ENCODE results near the gene TEX13D. TPM values are rescaled to one million over a fixed set of nuclear protein-coding genes. Genes with fewer than 3 reads are reported as not detected.

Gene TEX13D
- total and polyA plus RNA-seq, 9 of the 15 experiments (the other 6 are each of a cell fraction or from before 2014, with no cell fraction given), result 0.06 TPM; not detected in 8

GRCh38 chrX:124328765-124329164 is 3.7 kb upstream of the TEX13D start:
- ATAC-seq (no peak; the same call in 2 of the 3 replicates), DNase-seq (ENCODE audit: extremely low read depth in 1 of 4, low spot score in 3 of 4) (no peak), FAIRE-seq (no peak)
- Histone ChIP-seq H4K20me1 (replicated peaks; ENCODE audit: control insufficient read depth, insufficient read depth, low read length) (no peaks in the 10 kb centered on the region), H3K27me3 (ENCODE audit: control insufficient read depth in 2 of 2, insufficient read depth in 2 of 2, low read length in 2 of 2) (no peaks in the 10 kb centered on the region), H2AFZ (ENCODE audit: low read depth, low read length) (peak overlapping the region; percentile 66), H3K4me1 (replicated peaks in 1 of 2; ENCODE audit: control insufficient read depth in 2 of 2, insufficient read depth in 2 of 2, low read length in 2 of 2) (no peaks in the 10 kb centered on the region), H3K9me3 (replicated peaks; ENCODE audit: control insufficient read depth, insufficient read depth, low read depth, low read length) (no peaks in the 10 kb centered on the region), H3K79me2 (ENCODE audit: control insufficient read depth, insufficient read depth, low read length) (no peaks in the 10 kb centered on the region), H3K9ac (ENCODE audit: insufficient read depth in 1 of 2, low read depth in 2 of 2, low read length in 2 of 2) (no peak overlapping the region), H3K4me3 (no peak overlapping the region), H3K27ac (ENCODE audit: extremely low read depth, low read depth, low read length) (no peak overlapping the region), H3K4me2 (ENCODE audit: insufficient read depth, low read length) (no peak overlapping the region), H3K36me3 (ENCODE audit: control insufficient read depth, insufficient read depth, low read length) (no peaks in the 10 kb centered on the region), H3K9me1 (ENCODE audit: control insufficient read depth, insufficient read depth, low read length) (no peaks in the 10 kb centered on the region)
- ChIA-PET CTCF (ENCODE audit: low intra/inter-chr PET ratio) (no interaction called here), POLR2A (no interaction called here)
- no TSS peak for BruUV-seq (replicated peaks)
- intact Hi-C loops (cut with micrococcal nuclease) (no loop called here), in situ Hi-C loops (cut with MboI) (no loop called here)
- no peak for TF ChIP-seq TAF9B (IDR thresholded peaks at IDR 0.05; ENCODE audit: partially characterized antibody)
- no peak for TF ChIP-seq ILK (tag; IDR thresholded peaks at IDR 0.05; ENCODE audit: borderline replicate concordance, low read depth)
- no peak for TF ChIP-seq PHF21A (IDR thresholded peaks at IDR 0.05; ENCODE audit: borderline replicate concordance, low read depth)
- no peak for TF ChIP-seq ZZZ3 (IDR thresholded peaks at IDR 0.05)
- TF ChIP-seq, protein P1, sequence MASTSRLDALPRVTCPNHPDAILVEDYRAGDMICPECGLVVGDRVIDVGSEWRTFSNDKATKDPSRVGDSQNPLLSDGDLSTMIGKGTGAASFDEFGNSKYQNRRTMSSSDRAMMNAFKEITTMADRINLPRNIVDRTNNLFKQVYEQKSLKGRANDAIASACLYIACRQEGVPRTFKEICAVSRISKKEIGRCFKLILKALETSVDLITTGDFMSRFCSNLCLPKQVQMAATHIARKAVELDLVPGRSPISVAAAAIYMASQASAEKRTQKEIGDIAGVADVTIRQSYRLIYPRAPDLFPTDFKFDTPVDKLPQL (IDR thresholded peaks at IDR 0.05; ENCODE audit: extremely low read depth, insufficient read length), result no peak
- TF ChIP-seq MTA3 (IDR thresholded peaks at IDR 0.05; ENCODE audit: borderline replicate concordance), result no peak
- no peak for TF ChIP-seq SAP30 (IDR thresholded peaks at IDR 0.05; ENCODE audit: borderline replicate concordance, insufficient read depth, low read depth, low read length, poor library complexity, severe bottlenecking)
- TF ChIP-seq CCAR2 (IDR thresholded peaks at IDR 0.05; ENCODE audit: low read depth, low read length), result no peak
- TF ChIP-seq ZBTB17 (CRISPR knock-in tag; IDR thresholded peaks at IDR 0.05), result no peak
- no peak for TF ChIP-seq PCBP2 (IDR thresholded peaks at IDR 0.05; ENCODE audit: low read depth, low read length, poor library complexity, severe bottlenecking)
- WGBS (ENCODE audit: insufficient coverage, low coverage, missing lambda C conversion rate), result no CpG with 5 or more reads among the region's 1 CpG

All from K562 (cell line).